Neural cell (in vitro differentiated cells): Measurements from ENCODE around the gene PNCK. TPM values are rescaled to one million over a fixed set of nuclear protein-coding genes. Genes with fewer than 3 reads are reported as not detected.
A peak's percentile ranks its signal among the peaks of the same experiment; 100 is the strongest.
"Not testable (repeated sequence)": the region's sequence is repeated elsewhere in the genome, so short reads cannot be mapped to it uniquely, and the experiment has no call there.

Experiments used
- H2AFZ ChIP-seq: fragments of 200-600, 300-800 bp; sonication (generic), shearing (Covaris generic); 2 replicates; pipeline ENCODE4 v1.6.0; 2014; ENCODE audit warnings: low read depth, mild to moderate bottlenecking, antibody characterized with exemption, low read length, moderate library complexity
- H3F3A ChIP-seq: fragments of 200-600 bp; shearing (Covaris generic); 2 replicates; pipeline ENCODE4 v1.6.1; 2016; ENCODE audit warnings: mild to moderate bottlenecking, moderate library complexity, mixed read lengths, antibody characterized with exemption, low read length; ENCODE audit not compliant: insufficient read depth, poor library complexity, severe bottlenecking
- H3K27ac ChIP-seq: fragments of 200-600, 300-800 bp; sonication (generic), shearing (Covaris generic); 2 replicates; pipeline ENCODE4 v1.5.1; 2014; ENCODE audit warnings: mild to moderate bottlenecking, low read length, moderate library complexity
- H3K27me3 ChIP-seq: fragments of 300-800, 200-600 bp; sonication (generic), shearing (Covaris generic); 2 replicates; pipeline ENCODE4 v1.6.0; 2014; ENCODE audit warnings: mild to moderate bottlenecking, low read depth, low read length, moderate library complexity; ENCODE audit not compliant: insufficient read depth
- H3K36me3 ChIP-seq: fragments of 300-800, 200-600 bp; sonication (generic), shearing (Covaris generic); 2 replicates; pipeline ENCODE4 v1.5.1; 2014; ENCODE audit warnings: mild to moderate bottlenecking, antibody characterized with exemption, low read length, moderate library complexity; ENCODE audit not compliant: insufficient read depth
- H3K4me2 ChIP-seq: fragments of 300-800, 200-600 bp; sonication (generic), shearing (Covaris generic); 2 replicates; pipeline ENCODE4 v1.6.0; 2014; ENCODE audit warnings: mild to moderate bottlenecking, low read length
- H3K4me3 ChIP-seq: fragments of 300-800, 200-600 bp; sonication (generic), shearing (Covaris generic); 2 replicates; pipeline ENCODE4 v1.5.1; 2014; ENCODE audit warnings: mild to moderate bottlenecking, low read length, moderate library complexity
- H3K79me2 ChIP-seq: fragments of 200-600 bp; shearing (Covaris generic); replicated peaks from 2 replicates; pipeline ENCODE4 v1.6.0; 2014; ENCODE audit warnings: mild to moderate bottlenecking, low read length, moderate library complexity; ENCODE audit not compliant: insufficient read depth
- H3K9ac ChIP-seq: fragments of 300-800, 200-600 bp; sonication (generic), shearing (Covaris generic); 2 replicates; pipeline ENCODE4 v1.6.1; 2016; ENCODE audit warnings: mild to moderate bottlenecking, low read length, mixed read lengths
- H3K9me2 ChIP-seq: fragments of 200-600 bp; shearing (Covaris generic); 2 replicates; pipeline ENCODE4 v1.6.1; 2016; ENCODE audit warnings: mild to moderate bottlenecking, low read length, mixed read lengths; ENCODE audit not compliant: insufficient read depth
- H3K9me3 ChIP-seq: fragments of 200-600, 300-800 bp; sonication (generic), shearing (Covaris generic); 2 replicates; pipeline ENCODE4 v1.6.1; 2016; ENCODE audit warnings: mild to moderate bottlenecking, mixed run types, low read length, moderate library complexity, mixed read lengths
- H4K20me1 ChIP-seq: fragments of 200-600 bp; shearing (Covaris generic); 2 replicates; pipeline ENCODE4 v1.6.1; 2016; ENCODE audit warnings: mild to moderate bottlenecking, mixed run types; ENCODE audit not compliant: insufficient read depth
- EP300 ChIP-seq: fragments of 450-650 bp; conservative IDR thresholded peaks from 2 replicates; pipeline ENCODE4 v1.6.1; 2014; ENCODE audit warnings: antibody characterized with exemption, mild to moderate bottlenecking, moderate library complexity; ENCODE audit not compliant: poor library complexity, severe bottlenecking
- EZH2 ChIP-seq: fragments of 200-600, 300-800 bp; shearing (Covaris generic), sonication (generic); IDR thresholded peaks from 2 replicates; pipeline ENCODE4 v1.6.1; 2014; ENCODE audit warnings: antibody characterized with exemption, low read length, borderline replicate concordance, mild to moderate bottlenecking; ENCODE audit not compliant: insufficient read depth, poor library complexity, severe bottlenecking
- MXI1 ChIP-seq: fragments of 450-650 bp; conservative IDR thresholded peaks from 2 replicates; pipeline ENCODE4 v1.6.1; 2014; ENCODE audit warnings: antibody characterized with exemption, mild to moderate bottlenecking; ENCODE audit not compliant: poor library complexity, severe bottlenecking
- POLR2AphosphoS5 ChIP-seq: IDR thresholded peaks from 2 replicates; pipeline ENCODE4 v1.6.1; 2012
- RAD21 ChIP-seq: fragments of 450-650 bp; conservative IDR thresholded peaks from 2 replicates; pipeline ENCODE4 v1.6.1; 2014; ENCODE audit warnings: antibody characterized with exemption, mild to moderate bottlenecking, moderate library complexity
- SMC3 ChIP-seq: fragments of 450-650 bp; conservative IDR thresholded peaks from 2 replicates; pipeline ENCODE4 v1.6.1; 2014; ENCODE audit warnings: antibody characterized with exemption, mild to moderate bottlenecking, moderate library complexity; ENCODE audit not compliant: poor library complexity
- TAF1 ChIP-seq: IDR thresholded peaks from 2 replicates; pipeline ENCODE4 v1.6.1; 2012; ENCODE audit warnings: low read depth
- polyA plus RNA-seq: library from polyadenylated mRNA; depleted of rRNA; stranded (reverse); fragments of >200 nt; gene quantifications from 2 replicates; pipeline ENCODE4 v1.2.3, GENCODE V29; 2014
- TF ChIP-seq, protein P1 (sequence below): IDR thresholded peaks from 2 replicates; pipeline ENCODE4 v1.6.1; 2012; ENCODE audit warnings: borderline replicate concordance
- TF ChIP-seq, protein P2 (sequence below): fragments of 450-650 bp; IDR thresholded peaks from 2 replicates; pipeline ENCODE4 v1.5.1; 2014; ENCODE audit warnings: antibody characterized with exemption, mild to moderate bottlenecking, moderate library complexity; ENCODE audit not compliant: poor library complexity, severe bottlenecking

The PNCK gene
- polyA plus RNA-seq, 1 donor from 2014 or later = 9.5 TPM

DNA sequence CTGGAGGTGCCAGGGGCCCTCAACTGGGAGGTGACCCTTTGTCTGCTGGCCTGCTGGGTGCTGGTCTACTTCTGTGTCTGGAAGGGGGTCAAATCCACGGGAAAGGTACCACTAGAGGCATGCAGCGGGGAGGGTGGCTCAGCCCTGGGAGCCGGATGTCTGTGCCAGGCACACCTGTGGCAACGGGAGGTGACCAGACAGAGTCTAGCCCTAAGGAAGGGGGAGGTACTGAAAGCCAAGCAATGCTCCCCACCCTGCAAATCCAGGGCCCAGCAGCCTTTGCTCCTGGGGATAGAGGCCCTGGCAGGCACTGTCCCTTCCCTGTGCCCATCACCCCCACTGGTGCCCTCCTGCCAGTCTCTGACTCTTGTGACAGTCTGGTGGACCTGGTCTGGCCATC, 18.4 kb upstream of the PNCK start:
- H3K4me2 ChIP-seq = no peak overlapping the region
- no peak overlapping the region for H2AFZ ChIP-seq
- H3K79me2 ChIP-seq = peaks cover 9% of the 10 kb centered on the region
- H3K9ac ChIP-seq = no peak overlapping the region
- H3K9me3 ChIP-seq = no peaks in the 10 kb centered on the region
- no peak overlapping the region for H3K4me3 ChIP-seq
- H3K27ac ChIP-seq = no peak overlapping the region
- H3K9me2 ChIP-seq = no peaks in the 10 kb centered on the region
- H3K36me3 ChIP-seq = no peaks in the 10 kb centered on the region
- TF ChIP-seq TAF1 (no peak), RAD21 (no peak), EZH2 (no peak), EP300 (no peak), MXI1 (no peak), POLR2AphosphoS5 (no peak), SMC3 (no peak)
- TF ChIP-seq, protein P1, sequence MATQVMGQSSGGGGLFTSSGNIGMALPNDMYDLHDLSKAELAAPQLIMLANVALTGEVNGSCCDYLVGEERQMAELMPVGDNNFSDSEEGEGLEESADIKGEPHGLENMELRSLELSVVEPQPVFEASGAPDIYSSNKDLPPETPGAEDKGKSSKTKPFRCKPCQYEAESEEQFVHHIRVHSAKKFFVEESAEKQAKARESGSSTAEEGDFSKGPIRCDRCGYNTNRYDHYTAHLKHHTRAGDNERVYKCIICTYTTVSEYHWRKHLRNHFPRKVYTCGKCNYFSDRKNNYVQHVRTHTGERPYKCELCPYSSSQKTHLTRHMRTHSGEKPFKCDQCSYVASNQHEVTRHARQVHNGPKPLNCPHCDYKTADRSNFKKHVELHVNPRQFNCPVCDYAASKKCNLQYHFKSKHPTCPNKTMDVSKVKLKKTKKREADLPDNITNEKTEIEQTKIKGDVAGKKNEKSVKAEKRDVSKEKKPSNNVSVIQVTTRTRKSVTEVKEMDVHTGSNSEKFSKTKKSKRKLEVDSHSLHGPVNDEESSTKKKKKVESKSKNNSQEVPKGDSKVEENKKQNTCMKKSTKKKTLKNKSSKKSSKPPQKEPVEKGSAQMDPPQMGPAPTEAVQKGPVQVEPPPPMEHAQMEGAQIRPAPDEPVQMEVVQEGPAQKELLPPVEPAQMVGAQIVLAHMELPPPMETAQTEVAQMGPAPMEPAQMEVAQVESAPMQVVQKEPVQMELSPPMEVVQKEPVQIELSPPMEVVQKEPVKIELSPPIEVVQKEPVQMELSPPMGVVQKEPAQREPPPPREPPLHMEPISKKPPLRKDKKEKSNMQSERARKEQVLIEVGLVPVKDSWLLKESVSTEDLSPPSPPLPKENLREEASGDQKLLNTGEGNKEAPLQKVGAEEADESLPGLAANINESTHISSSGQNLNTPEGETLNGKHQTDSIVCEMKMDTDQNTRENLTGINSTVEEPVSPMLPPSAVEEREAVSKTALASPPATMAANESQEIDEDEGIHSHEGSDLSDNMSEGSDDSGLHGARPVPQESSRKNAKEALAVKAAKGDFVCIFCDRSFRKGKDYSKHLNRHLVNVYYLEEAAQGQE = no peak
- TF ChIP-seq, protein P2, sequence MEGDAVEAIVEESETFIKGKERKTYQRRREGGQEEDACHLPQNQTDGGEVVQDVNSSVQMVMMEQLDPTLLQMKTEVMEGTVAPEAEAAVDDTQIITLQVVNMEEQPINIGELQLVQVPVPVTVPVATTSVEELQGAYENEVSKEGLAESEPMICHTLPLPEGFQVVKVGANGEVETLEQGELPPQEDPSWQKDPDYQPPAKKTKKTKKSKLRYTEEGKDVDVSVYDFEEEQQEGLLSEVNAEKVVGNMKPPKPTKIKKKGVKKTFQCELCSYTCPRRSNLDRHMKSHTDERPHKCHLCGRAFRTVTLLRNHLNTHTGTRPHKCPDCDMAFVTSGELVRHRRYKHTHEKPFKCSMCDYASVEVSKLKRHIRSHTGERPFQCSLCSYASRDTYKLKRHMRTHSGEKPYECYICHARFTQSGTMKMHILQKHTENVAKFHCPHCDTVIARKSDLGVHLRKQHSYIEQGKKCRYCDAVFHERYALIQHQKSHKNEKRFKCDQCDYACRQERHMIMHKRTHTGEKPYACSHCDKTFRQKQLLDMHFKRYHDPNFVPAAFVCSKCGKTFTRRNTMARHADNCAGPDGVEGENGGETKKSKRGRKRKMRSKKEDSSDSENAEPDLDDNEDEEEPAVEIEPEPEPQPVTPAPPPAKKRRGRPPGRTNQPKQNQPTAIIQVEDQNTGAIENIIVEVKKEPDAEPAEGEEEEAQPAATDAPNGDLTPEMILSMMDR = no peak
- no peaks in the 10 kb centered on the region for H3F3A ChIP-seq
- H4K20me1 ChIP-seq = peaks cover 4% of the 10 kb centered on the region
- no peaks in the 10 kb centered on the region for H3K27me3 ChIP-seq

DNA sequence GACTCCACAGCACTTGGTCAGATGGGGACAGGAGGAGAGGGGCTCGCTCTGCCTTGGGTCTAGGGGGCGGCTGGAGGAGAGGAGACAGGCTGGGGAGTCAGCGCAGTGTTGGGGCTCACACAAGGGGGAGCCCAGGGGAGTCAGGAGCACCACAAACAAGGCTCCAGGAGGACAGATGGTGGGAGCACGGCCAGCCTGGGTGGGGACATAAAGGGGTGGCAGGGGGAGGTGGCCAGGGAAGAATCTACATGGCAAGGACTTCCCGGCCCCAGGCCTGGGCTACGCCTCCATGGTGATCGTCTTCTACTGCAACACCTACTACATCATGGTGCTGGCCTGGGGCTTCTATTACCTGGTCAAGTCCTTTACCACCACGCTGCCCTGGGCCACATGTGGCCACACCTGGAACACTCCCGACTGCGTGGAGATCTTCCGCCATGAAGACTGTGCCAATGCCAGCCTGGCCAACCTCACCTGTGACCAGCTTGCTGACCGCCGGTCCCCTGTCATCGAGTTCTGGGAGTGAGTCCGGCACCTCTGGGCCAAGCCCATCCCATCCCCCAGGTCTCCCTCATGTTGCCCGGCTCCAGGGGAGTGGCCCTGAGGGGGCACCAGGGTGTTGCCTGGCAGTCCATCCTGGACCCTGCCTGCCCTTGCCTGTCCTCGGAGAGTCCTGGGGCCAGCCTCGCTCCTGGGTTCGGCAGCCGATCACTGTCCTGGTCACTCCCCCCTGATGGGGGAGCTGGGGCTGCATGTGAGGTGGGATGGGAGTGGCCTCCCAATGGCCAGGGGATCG, 17.6 kb upstream of the PNCK start:
- not testable (repeated sequence) for H3K9me2 ChIP-seq, H3K36me3 ChIP-seq, H3K4me2 ChIP-seq, H3K9ac ChIP-seq, H4K20me1 ChIP-seq, H3K27ac ChIP-seq, H3K27me3 ChIP-seq, H3K9me3 ChIP-seq, H2AFZ ChIP-seq, H3K79me2 ChIP-seq, H3F3A ChIP-seq
- peak overlapping the region; percentile 65 for H3K4me3 ChIP-seq
